ENCODE measurements around the gene PLEKHM3.
"Not testable (repeated sequence)": the region's sequence is repeated elsewhere in the genome, so short reads cannot be mapped to it uniquely, and the experiment has no call there.

PLEKHM3 gene

GRCh38 chr2:207919164-207919919 is 106.0 kb downstream of the PLEKHM3 start:
- DNase-seq (ENCODE audit: low read depth), result no peak

GRCh38 chr2:207914716-207915115 is 110.6 kb downstream of the PLEKHM3 start:
- no peak for DNase-seq (ENCODE audit: low read depth)

DNA sequence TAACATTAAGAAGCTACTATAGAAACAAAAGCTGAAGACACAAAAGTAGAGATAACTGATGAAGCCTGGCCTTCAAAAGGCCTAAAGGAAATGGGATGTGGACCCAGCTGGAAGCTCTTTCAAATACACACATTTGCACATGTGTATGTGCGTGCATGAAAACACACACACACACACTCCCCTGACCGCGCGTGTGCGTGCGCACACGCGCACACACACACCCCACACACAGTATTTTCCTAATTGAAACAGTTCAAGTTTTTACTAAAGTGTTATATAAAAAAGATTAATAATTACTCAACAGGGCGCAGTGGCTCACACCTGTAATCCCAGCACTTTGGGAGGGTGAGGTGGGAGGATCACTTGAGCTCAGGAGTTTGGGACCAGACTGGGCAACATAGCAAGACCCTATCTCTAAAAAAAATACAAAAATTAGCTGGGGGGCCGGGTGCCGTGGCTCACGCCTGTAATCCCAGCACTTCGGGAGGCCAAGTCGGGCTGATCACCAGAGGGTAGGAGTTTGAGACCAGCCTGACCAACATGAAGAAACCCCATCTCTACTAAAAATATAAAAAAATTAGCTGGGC is 111.5 kb downstream of the PLEKHM3 start:
- no peak for DNase-seq (ENCODE audit: low read depth)

- DNase-seq (ENCODE audit: low read depth), result no peak
Measured at GRCh38 chr2:207911856-207912255, 113.5 kb downstream of the PLEKHM3 start.

DNA sequence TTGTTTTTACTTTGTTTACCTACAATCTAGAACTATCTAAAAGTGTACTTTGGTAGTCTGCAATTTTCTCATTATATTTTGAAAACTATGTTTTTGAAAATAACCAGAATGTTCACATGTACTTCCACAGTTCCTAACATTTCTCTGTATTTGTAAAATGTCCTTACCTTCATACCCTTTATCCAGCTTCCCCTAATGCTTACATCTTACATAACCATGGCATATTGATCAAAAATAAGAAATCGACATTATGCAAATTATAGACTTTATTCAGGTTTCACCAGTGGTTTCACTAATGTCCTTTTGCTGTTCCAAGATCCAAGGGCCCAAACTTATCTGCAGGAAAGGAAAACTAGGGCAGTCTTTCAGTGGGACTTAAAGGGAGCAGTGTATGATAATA is 114.1 kb downstream of the PLEKHM3 start:
- DNase-seq (ENCODE audit: low read depth), result no peak

GRCh38 chr2:207906495-207906894 is 118.8 kb downstream of the PLEKHM3 start:
- DNase-seq (ENCODE audit: low read depth), result not testable (repeated sequence)

- DNase-seq (ENCODE audit: low read depth), result no peak
Measured at GRCh38 chr2:207905546-207905945, 119.8 kb downstream of the PLEKHM3 start.

DNA sequence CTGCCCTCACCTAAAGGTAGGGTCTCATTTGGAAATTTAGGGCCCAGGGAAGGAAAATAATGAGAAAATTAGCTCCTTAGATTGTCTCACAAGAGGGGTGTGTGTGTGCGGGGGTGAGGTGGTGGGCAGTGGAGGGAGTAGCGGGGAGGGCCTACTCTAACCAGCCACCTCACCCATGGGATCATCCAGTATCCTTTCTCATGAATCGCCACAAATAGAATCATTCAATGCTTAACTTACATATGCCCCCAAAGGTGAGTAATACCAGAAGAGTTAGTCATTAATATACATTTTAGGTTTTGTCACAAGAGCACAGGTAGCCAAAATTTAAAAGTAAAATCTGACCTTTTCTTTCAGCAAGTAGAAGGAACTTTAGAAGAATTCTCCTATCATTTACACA is 122.1 kb downstream of the PLEKHM3 start:
- no peak for DNase-seq (ENCODE audit: low read depth)

DNA sequence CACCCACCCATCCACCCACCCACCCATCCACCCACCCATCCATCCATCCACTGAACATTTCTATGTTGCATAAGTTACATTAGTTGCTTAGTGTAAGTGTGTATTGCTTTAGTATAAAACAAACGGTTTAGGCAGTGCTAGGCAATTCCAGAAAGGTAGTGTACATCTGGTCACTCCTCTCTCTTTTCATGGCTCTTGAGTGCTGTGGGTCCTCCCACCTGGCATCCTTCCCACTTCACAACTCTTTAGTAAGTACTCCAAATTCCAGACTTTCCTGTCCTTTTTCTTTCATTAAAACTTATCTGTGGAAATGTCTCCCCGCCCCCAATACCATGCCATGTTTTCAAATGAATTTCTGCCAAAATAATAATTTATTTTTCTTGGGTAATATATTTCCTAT is 122.5 kb downstream of the PLEKHM3 start:
- DNase-seq (ENCODE audit: low read depth), result no peak

DNA sequence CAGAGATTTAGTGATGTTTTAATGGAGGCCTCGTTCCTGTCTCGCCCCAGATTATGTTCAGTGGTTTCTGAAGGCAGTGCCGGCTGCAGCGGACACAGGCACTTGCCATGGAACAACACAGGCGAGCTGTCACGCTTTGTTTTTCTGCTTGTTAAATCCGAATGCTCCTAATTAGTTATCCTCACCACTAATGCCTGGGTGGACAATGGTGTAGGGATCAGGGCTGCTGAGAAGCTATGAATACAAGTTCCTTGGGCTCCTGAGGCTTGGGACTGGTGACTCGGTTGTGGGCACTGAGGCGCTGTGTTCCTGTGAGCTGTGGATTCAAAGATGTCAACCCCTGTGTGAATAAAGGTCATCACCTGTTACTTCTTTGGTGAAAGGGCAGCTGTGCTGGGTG is 123.5 kb downstream of the PLEKHM3 start:
- no peak for DNase-seq (ENCODE audit: low read depth)

- DNase-seq (ENCODE audit: low read depth), result no peak
Measured at GRCh38 chr2:207901401-207901800, 123.9 kb downstream of the PLEKHM3 start.

- DNase-seq (ENCODE audit: low read depth), result no peak
Measured at GRCh38 chr2:207898354-207898695, 127.0 kb downstream of the PLEKHM3 start.

DNA sequence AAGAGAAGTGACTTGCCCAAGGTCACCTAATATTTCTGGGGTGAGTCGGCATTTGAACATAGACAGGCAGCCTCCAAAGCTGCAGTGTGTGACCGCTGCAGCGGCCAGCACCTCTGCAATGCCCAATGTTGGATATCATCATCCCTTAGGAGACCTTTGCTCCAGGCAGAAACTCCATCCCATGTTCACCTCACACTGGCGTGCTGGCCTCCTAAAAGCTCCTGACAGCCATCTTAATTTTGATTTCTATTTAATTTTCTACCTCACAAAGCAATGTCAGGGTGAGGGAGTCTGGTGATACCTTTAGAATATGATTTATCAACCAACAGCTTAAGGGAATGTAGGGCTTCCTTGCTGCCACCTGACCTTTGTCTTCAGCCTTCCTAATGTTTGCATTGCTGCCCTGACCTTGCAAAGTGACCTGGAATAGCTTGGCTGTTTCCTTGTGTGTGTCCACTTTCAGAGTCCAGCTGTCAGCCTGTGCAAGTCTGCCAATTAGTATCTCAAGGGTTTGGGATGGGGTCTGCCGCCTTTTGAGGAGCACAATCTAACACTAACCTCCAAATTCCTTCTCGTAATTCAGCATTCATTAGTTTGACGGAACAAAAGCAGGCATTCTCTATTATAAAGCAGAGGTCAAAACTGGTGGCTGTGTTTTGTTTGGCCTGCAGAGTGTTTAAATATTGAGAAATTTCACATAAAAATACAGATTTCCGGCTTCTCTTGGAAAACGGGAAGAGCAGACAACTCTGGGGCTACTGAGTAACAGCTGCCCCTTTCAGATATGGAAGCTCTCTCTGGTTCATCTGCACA is 127.6 kb downstream of the PLEKHM3 start:
- no peak for DNase-seq (ENCODE audit: low read depth)

DNA sequence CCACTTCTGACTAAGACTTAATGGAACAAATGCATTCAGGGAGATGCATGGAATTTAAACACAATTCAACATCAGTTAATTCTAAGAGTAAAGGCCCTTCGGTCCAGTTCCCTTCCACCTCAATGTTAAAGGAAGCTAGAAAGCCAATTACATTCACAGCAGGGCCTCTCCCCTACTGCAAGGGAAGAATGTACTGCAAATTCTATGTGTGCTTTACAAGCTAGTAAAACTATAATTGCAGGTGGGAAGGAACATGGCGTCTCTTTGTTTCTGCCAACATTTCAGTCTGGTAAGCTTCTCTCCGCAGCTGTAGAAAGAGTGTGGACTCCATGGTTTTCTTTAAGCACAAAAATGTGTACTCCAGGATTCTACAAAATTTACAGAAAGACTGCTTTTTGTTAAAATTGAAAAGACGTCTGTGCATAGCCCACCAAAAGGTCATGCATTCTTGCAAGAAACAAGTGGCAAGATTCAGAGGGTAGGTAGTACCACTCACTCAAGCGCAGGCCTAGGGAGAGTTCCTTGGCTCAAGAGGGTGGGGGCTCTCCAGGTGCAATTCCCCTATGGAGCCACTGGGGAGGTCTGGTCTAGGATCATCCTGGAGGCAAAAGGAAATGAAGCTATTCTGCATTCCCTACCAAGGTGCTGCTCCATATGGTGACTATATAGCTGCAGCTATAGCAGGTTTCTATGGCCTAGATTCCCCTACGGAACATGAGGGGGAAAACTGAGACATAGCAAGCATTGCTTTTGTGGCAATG is 128.6 kb downstream of the PLEKHM3 start:
- no peak for DNase-seq (ENCODE audit: low read depth)

GRCh38 chr2:207895274-207895860 is 130.0 kb downstream of the PLEKHM3 start:
- DNase-seq (ENCODE audit: low read depth), result no peak

GRCh38 chr2:207892716-207893402 is 132.5 kb downstream of the PLEKHM3 start:
- DNase-seq (ENCODE audit: low read depth), result no peak

GRCh38 chr2:207891086-207891844 is 134.1 kb downstream of the PLEKHM3 start:
- no peak for DNase-seq (ENCODE audit: low read depth)

DNA sequence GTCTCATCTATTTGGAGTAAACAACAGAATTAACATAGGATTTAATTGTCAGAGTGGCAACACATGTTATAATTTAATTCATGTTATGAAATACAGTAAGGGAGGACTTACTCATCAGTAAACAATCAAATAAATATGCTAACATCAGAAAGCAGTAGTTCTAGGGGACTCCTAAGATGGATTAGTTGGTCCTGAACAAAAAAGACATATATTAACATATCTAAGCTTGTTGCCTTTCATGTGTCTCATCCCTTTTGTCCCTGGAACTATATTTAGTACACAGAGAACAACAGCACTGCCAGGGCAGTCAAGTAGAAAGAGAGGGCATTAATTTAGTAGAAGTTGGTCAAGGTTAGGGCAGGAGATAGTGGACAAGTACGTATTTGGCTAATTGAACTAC is 137.8 kb downstream of the PLEKHM3 start:
- no peak for DNase-seq (ENCODE audit: low read depth)

GRCh38 chr2:207885010-207885409 is 140.3 kb downstream of the PLEKHM3 start:
- DNase-seq (ENCODE audit: low read depth), result no peak

GRCh38 chr2:207884127-207884526 is 141.2 kb downstream of the PLEKHM3 start:
- no peak for DNase-seq (ENCODE audit: low read depth)
